WI38 (cell line): Measurements from ENCODE around the gene DCST2.

Source experiments
- H3K4me3 ChIP-seq: 2 replicates; pipeline ENCODE4 v1.5.1; 2011; ENCODE audit warnings: low read depth, mild to moderate bottlenecking, control low read depth, low read length
- CTCF ChIP-seq: IDR thresholded peaks from 2 replicates; pipeline ENCODE4 v1.5.1; 2012; ENCODE audit warnings: low read depth, mild to moderate bottlenecking, control low read depth, low read length

Gene DCST2

GRCh38 chr1:155012026-155012546, 21.5 kb downstream of the DCST2 start:
- no peak for TF ChIP-seq CTCF
- no peak overlapping the region for H3K4me3 ChIP-seq

DNA sequence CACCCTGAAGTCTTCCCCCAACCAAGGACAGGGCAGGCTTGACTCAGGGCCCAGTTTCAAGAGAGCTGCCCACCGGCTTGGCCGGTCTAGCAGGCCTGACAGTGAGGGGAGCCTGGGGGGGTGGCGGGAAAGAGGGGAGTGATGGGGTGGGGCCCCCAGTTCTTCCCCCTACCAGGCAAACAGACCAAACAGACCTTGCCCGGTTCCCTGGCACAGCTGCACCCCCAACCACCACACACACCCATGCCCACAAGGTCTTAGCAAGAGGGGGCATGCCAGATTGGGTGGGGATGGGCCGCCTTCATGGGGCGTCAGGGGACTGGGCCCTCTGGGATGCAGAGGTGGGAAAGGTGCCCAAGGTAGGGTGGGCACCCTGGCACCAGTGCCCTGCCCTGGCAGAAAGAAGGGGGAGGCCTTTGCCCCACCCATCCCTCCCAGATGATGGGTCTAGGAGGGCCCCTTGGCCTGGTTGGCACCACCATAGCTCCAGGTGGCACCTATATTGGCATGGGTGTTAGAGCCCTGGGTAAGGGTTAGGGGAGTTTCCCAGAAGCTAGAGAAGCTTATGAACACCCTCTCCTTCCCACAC, 22.1 kb downstream of the DCST2 start:
- TF ChIP-seq CTCF, result no peak
- no peak overlapping the region for H3K4me3 ChIP-seq

GRCh38 chr1:155011004-155011416, 22.6 kb downstream of the DCST2 start:
- no peak overlapping the region for H3K4me3 ChIP-seq
- TF ChIP-seq CTCF, result no peak

DNA sequence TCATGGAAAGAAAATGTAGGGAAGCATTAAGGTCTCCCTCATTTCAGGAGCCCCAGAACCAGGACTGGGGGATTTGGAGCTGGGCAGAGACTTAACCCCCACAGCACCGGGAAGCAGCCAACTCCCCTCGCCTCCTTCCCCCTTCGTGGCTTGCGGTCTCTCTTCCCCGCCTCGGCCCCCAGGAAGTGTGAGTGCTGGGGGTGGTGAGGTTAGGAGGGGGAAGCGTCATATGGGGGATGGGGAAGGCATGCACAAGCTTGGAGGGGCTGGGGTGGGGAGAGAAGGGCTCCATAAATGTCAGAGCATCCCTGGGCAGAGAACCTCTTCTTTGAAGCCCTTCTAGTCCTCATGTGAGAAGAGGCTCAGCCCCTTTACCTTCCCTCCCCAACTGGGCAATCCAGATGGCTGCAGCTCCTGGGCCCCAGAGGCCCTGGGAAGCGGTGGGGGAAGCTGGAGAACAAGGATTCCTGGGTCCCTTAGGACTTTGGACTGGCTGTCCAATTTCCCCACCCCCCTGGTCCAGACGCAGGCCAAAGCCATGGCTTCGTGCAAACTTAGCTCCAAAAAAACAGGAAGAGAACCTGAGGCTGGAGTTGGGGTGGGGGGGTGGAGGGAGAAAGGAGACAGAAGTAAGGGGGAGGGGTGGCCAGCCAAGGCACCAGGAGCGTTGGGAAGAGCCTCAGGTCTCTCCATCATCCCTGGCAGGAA, 23.2 kb downstream of the DCST2 start:
- TF ChIP-seq CTCF, result no peak
- no peak overlapping the region for H3K4me3 ChIP-seq

GRCh38 chr1:155009742-155010141, 23.8 kb downstream of the DCST2 start:
- no peak for TF ChIP-seq CTCF
- no peak overlapping the region for H3K4me3 ChIP-seq

DNA sequence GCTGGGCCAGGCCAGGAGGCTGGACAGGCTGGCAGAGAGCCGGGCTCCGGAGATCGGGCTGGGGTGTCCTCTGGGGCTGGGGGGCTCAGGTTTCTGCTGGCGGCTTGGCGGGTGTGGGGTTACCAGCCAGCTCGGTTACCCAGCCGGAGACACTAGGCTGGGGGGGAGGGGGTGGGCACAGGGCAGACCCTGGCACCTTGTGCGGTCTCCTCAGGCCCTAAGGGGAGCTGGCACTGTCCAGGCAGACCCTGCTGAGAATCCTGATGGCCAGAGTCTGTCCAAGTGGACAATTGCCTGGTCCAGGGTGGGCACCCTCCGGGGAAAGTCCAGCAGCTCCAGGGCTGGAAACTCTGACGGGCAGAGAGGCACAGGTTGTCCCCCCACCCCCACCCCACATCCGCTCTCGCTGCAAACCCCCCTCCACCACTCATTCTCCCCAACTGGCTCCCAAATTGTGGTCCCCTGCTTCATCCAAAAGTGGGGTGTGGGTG, 24.3 kb downstream of the DCST2 start:
- no peak for TF ChIP-seq CTCF
- H3K4me3 ChIP-seq, result no peak overlapping the region
